GM10847 (cell line): Measurements from ENCODE around the gene SMIM12.

Source experiments
- POLR2A ChIP-seq: IDR thresholded peaks from 2 replicates; pipeline ENCODE4 v1.6.1; 2011; ENCODE audit not compliant: insufficient read length; ENCODE audit errors: extremely low read depth

The SMIM12 gene

GRCh38 chr1:34839526-34840305, 19.8 kb downstream of the SMIM12 start:
- no peak for TF ChIP-seq POLR2A

- no peak for TF ChIP-seq POLR2A
Measured at GRCh38 chr1:34833711-34834110, 25.8 kb downstream of the SMIM12 start.

- TF ChIP-seq POLR2A = no peak
Measured at GRCh38 chr1:34831721-34832246, 27.8 kb downstream of the SMIM12 start.

- no peak for TF ChIP-seq POLR2A
Measured at GRCh38 chr1:34829250-34829649, 30.3 kb downstream of the SMIM12 start.

GRCh38 chr1:34828611-34829010, 30.9 kb downstream of the SMIM12 start:
- no peak for TF ChIP-seq POLR2A

GRCh38 chr1:34827341-34827941, 32.1 kb downstream of the SMIM12 start:
- TF ChIP-seq POLR2A = no peak

- TF ChIP-seq POLR2A = no peak
Measured at GRCh38 chr1:34825455-34826091, 34.0 kb downstream of the SMIM12 start.

GRCh38 chr1:34824817-34825454, 34.6 kb downstream of the SMIM12 start:
- TF ChIP-seq POLR2A = no peak

GRCh38 chr1:34822202-34822601, 37.3 kb downstream of the SMIM12 start:
- no peak for TF ChIP-seq POLR2A

GRCh38 chr1:34816778-34817177, 42.8 kb downstream of the SMIM12 start:
- no peak for TF ChIP-seq POLR2A

GRCh38 chr1:34816332-34816731, 43.2 kb downstream of the SMIM12 start:
- TF ChIP-seq POLR2A = no peak

- TF ChIP-seq POLR2A = no peak
Measured at GRCh38 chr1:34808051-34808810, 51.3 kb downstream of the SMIM12 start.

GRCh38 chr1:34806396-34806795, 53.2 kb downstream of the SMIM12 start:
- TF ChIP-seq POLR2A = no peak

- no peak for TF ChIP-seq POLR2A
Measured at GRCh38 chr1:34803770-34804169, 55.8 kb downstream of the SMIM12 start.
